ENCODE measurements around the gene EID3. TPM values are rescaled to one million over a fixed set of nuclear protein-coding genes. Genes with fewer than 3 reads are reported as not detected.

EID3 gene
- total and polyA plus RNA-seq, 2 of the 8 experiments (the other 6 are each of a cell fraction or from before 2014, with no cell fraction given): 1.2 to 2.8 TPM

DNA sequence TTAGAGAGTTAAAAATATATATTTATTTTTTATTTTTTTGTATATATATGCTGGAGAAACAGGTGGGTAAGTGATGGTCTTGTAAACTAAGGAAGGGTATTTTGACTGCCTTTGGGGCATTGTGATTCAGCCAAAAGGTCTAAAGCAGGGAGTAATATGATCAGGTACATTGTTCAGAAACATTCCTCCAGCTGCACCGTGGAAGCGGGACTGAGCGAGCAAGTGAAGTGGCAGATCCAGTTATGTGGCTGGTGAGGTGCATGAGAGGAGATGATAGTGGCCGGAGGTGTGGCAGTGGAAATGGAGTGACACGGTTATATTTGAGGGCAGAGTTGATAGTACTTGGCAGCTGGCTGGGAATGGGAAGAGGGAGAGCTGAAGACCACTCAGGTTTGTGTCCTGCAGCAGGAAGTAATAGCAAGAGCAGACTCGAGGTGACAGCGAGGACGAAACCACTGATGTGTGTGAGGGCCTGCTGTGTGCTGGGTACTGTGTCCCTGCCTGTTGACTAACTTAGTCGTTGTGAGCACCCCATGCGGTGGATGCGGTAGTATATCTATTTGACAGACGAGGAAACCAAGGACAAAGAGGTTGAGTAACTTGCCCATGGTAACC lies 39.2 kb downstream of the EID3 start (continued):
- TF ChIP-seq RXRA (IDR thresholded peaks at IDR 0.05; ENCODE audit: insufficient read depth, low read depth, low read length) (no peak), JUN (IDR thresholded peaks at IDR 0.05; ENCODE audit: low read depth, low read length) (no peak), YY1 (IDR thresholded peaks at IDR 0.05; ENCODE audit: low read depth, low read length) (no peak), ASH2L (IDR thresholded peaks at IDR 0.05; ENCODE audit: low read length) (no peak), ZNF274 (IDR thresholded peaks at IDR 0.05; ENCODE audit: borderline replicate concordance, extremely low read depth, low read length) (no peak), FOSL1 (IDR thresholded peaks at IDR 0.05; ENCODE audit: insufficient read depth, low read depth, low read length) (no peak)
- TF ChIP-seq, protein P1, sequence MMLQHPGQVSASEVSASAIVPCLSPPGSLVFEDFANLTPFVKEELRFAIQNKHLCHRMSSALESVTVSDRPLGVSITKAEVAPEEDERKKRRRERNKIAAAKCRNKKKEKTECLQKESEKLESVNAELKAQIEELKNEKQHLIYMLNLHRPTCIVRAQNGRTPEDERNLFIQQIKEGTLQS (IDR thresholded peaks at IDR 0.05; ENCODE audit: insufficient read depth, low read depth, low read length): no peak
